HuH-7 (cell line): ENCODE results near the gene ANAPC5.
"Not testable (repeated sequence)": the region's sequence is repeated elsewhere in the genome, so short reads cannot be mapped to it uniquely, and the experiment has no call there.

Source experiments
- DNase-seq: peaks from one replicate; pipeline ENCODE4 v3.0.0; 2011; ENCODE audit warnings: low spot score

ANAPC5 gene

DNA sequence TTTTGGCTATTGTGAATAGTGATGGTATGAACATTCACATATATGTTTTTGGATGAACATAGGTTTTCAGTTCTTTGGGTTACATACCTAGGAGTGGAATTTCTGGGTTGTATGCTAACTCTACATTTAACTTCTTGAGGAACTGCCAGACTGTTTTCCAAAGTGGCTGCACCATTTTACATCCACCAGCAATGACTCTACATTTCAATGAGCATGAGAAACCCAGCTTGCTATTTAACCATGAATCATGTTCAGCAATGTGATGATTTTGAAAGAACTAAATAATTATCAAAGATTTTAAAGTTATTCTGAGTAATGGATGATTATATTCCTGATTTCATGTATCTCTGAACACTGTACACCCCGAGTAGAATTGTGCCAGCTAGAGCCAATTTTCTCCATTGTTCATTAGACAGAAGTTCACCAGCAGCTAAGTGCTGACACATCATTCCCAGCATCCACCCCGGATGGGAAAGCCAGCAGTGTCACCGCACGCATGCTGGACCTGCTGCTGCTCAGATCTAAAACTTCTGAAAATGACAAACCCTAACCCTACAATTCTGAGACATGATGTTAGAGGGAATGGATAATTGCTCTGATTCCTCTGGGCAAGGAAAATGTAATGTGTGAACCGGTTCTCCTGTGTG lies 13.3 kb upstream of the ANAPC5 start:
- no peak for DNase-seq

DNA sequence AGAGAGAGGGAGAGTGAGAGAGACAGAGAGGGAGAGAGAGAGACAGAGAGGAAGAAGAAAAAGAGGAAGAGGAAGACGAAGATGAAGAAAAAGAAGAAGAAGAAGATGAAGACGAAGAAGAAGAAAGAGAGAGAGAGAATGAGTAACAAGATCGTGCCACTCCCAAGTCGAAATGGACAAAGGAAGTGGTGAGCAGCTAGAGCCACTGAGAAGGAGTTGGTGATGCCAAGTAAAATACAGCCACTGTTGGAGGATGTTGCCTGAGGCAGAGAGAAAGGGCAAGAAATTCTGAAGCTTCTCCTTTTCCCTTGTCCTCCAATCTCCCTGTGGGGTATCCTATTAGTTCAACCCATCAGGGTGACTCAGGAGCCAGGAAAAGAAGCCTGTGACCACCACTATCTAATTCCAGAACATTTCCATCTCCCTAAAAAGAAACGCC lies 12.5 kb upstream of the ANAPC5 start:
- no peak for DNase-seq

GRCh38 chr12:121358073-121358472 lies 5.9 kb upstream of the ANAPC5 start:
- peak; percentile 12 for DNase-seq

GRCh38 chr12:121357331-121357730 lies 5.1 kb upstream of the ANAPC5 start:
- DNase-seq: no peak

DNA sequence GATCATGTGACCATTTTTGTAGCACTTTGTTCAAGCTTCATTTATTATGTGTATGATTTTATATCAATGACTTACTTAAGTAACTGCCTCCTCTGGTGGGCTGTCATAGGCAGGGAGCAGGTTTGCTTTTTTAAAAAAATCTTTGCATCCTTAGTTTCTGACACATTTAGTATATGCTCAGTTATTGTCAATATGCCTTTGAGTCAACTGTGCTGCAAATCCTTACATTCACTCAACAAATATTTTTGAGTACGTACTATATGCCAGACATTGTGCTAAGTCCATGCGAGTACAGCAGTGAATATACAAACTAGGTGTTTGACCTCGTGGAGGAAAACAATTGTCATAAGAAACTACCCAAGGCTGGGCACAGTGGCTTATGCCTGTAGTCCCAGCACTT lies 4.4 kb upstream of the ANAPC5 start:
- DNase-seq: no peak

DNA sequence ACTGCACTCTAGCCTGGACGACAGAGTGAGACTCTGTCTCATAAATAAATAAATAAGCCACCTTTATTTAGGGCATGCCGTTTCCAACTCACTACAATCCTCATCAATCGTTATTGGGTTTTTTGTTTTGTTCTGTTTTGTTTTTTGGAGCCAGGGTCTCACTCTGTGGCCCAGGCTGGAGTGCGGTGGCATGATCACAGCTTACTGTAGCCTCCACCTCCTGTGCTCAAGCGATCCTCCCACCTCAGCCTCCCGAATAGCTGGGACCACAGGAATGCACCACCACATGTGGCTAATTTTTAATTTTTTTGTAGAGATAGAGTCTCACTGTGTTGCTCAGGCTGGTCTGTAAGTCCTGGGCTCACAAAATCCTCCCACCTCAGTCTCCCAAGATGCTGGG lies 3.6 kb upstream of the ANAPC5 start:
- DNase-seq: no peak

- DNase-seq: peak; percentile 7
Measured at GRCh38 chr12:121352682-121353018, 439 bp upstream of the ANAPC5 start.

DNA sequence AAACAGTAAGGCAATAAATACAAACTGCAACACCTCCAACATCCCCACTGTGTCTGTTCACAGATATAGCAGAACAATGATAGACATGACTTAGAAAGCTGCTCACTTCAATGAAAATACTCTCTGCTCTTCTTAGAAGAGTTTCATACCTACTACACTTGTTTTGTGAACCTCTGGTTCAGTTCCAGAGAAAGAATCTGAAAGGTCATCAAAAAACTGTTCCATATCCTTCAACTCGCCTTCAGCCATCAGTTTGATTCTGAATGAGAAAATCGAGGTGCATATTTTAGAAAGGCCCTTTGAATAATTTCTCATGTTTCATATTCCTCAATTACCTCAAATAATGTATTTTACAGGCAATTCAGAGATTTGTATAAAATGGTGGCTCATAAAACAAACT lies 5.5 kb downstream of the ANAPC5 start:
- DNase-seq: no peak

- no peak for DNase-seq
Measured at GRCh38 chr12:121345151-121345815, 6.9 kb downstream of the ANAPC5 start.

DNA sequence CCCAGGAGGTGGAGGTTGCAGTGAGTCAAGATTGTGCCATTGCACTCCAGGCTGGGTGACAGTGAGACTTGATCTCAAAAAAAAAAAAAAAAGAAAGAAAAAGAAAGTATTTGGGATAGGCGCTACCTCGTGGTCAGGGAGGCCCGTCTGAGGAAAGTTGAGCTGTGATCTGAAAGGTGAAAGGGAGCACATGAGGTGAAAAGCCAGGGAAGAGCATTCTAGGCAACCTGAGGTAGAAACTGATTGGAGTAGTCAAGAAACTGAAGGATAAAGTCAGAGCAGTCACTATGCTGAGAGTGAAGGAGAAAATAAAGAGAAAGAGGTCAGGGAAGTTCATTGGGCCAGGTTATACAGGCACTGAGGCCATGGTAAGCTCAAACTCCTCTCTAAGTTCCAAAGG lies 7.7 kb downstream of the ANAPC5 start:
- no peak for DNase-seq

- DNase-seq: no peak
Measured at GRCh38 chr12:121337416-121337815, 14.8 kb downstream of the ANAPC5 start.

GRCh38 chr12:121334513-121335343 lies 17.5 kb downstream of the ANAPC5 start:
- peak; percentile 23 for DNase-seq

DNA sequence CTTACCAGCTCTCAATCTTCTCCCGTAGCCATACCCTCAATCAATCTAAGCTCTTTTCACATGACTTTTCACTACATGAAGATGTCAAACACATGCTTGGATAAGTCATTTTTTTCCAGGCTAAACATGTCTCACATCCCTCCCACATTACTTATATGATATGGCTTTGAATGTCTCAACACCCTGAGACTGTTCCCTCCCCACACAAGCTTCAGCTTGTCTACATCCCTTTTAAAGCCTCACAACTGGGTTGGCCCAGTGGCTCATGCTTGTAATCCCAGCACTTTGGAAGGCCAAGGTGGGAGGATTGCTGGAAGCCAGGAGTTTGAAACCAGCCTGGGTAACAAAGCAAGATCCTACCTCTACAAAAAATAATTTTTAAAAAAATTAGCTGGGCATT lies 18.5 kb downstream of the ANAPC5 start:
- no peak for DNase-seq

DNA sequence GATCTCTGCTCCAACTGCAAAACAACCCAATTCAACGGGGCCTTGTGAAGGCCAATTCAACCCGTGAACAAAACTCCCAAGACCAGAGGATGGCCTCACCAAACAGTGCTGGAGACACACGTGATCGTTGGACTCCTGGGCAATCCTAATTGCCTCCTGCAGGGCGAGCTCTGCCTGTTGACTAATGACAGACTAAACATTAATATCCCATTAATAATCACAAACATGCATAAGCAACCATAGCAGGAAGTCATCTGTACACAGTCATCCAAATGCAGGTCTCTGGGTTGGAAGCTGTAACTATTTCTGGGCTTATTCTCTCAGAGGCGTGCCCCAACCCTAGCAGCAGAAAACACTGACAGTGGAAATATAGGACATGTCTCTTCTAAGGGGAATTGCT lies 21.0 kb downstream of the ANAPC5 start:
- no peak for DNase-seq

- DNase-seq: no peak
Measured at GRCh38 chr12:121330692-121331091, 21.5 kb downstream of the ANAPC5 start.

DNA sequence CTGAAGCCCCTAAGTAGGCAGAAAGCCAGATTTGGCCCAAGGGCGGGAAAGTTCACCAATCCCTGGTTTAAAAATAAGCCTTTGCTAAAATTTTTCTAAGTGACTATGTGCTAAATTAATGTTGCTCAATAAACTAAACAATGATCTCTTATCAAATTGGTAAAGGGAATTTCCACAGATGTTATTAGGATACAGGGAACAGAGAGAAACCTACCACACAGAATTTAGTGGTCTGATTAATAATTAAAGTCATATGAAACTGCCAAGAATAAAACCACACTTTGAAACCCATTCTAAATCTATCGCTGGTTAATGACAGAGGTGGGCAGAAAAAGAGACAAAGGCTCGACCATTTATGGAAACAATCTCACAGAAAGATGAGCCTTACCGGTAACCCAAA lies 22.0 kb downstream of the ANAPC5 start:
- no peak for DNase-seq

- DNase-seq: no peak
Measured at GRCh38 chr12:121328620-121329019, 23.6 kb downstream of the ANAPC5 start.

- DNase-seq: no peak
Measured at GRCh38 chr12:121326996-121327674, 25.1 kb downstream of the ANAPC5 start.

DNA sequence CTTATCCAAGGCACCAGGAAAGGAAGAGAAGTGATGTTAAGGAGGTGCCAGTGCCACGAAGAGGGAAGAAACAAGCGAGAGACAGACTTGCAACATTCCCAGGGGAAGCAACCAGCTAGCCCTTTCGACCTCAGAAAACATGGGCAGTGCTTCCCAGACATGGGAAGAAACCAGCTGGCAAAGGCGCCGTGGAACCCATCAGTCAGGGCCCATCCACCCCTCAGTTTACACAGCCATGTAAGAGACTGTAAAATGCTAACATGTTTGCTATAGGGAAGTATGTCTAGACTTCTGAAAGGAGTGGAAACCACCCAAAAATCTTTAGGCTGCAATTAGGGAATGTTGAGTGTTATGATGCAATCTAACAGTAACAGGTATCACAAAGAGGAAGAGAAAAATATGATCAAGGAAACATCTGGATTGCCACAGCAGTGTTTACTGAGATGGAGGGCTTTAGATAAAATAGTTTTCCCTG lies 26.3 kb downstream of the ANAPC5 start:
- DNase-seq: no peak

DNA sequence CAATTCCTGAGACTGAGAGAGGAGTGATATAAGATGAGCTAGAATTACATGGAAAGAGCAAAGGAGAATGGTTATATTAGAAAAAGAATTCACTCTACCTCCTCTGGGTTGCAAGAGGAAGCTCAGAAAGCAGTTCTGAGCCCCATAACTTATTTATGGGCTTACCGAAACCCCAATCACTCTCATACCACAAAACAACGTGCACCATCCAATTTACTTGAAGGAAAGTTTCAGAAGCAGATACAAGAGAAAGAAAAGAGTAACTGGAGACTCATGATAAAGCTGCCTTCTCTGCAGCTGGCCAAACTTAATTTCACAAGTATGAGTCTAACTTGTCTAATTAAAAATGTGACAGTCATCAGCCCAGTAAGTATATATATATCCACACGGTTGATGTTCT lies 28.3 kb downstream of the ANAPC5 start:
- no peak for DNase-seq

GRCh38 chr12:121318121-121318520 lies 34.1 kb downstream of the ANAPC5 start:
- DNase-seq: no peak

DNA sequence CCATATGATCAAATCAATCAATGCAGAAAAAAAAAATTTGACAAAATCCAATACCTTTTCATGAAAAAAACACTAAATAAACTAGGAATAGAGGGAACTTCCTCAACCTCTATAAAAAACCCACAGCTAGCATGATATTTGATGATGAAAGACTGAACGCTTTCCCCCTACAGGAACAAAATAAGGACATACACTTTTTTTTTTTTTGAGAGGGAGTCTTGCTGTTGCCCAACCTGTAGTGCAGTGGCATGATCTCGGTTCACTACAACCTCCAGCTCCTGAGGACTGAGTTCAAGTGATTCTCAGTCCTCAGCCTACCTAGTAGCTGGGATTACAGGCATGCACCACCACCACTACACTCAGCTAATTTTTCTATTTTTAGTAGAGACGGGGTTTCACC lies 37.8 kb downstream of the ANAPC5 start:
- DNase-seq: no peak

GRCh38 chr12:121310231-121310630 lies 42.0 kb downstream of the ANAPC5 start:
- DNase-seq: not testable (repeated sequence)
